HepG2 (cell line): ENCODE data around the gene RPS6KA2. TPM values are rescaled to one million over a fixed set of nuclear protein-coding genes. Genes with fewer than 3 reads are reported as not detected.
A peak's percentile ranks its signal among the peaks of the same experiment; 100 is the strongest.

Source experiments
- ATAC-seq: fragments of 200-7000 bp; cut with Tn5 transposase; 3 replicates; pipeline ENCODE4 v1.9.1; 2020; ENCODE audit warnings: mild to moderate bottlenecking, moderate library complexity
- BruUV-seq: library from RNA; stranded (reverse); fragments of 400-500 nt; replicated peaks from 2 replicates; lab custom pipeline; 2021; lab: Mats Ljungman, UMichigan
- CTCF ChIA-PET: fragments of 300-600 bp; formaldehyde crosslinking; extraction: SDS; loops from one replicate; lab custom pipeline; 2021; ENCODE audit warnings: low total read pairs, inconsistent platforms, low intra/inter-chr PET ratio; lab: Yijun Ruan, JAX
- POLR2A ChIA-PET: fragments of 350-600 bp; sonication (Branson Sonifier 250); formaldehyde crosslinking; loops from one replicate; lab custom pipeline; 2020; ENCODE audit warnings: antibody characterized with exemption, inconsistent platforms; lab: Yijun Ruan, JAX
- DNase-seq: peaks from one replicate; pipeline ENCODE4 v3.0.0-alpha.2; 2015; ENCODE audit warnings: low spot score
- FAIRE-seq: peaks from 3 replicates; lab custom pipeline; 2011; peaks lifted over from hg19 to GRCh38; lab: Jason Lieb, UNC
- H2AFZ ChIP-seq: one replicate; pipeline ENCODE4 v1.6.1; 2011; ENCODE audit warnings: low read length, inconsistent platforms
- H3K27ac ChIP-seq: fragments of 300-600 bp; 3 replicates; pipeline ENCODE4 v1.8.0; 2011; ENCODE audit warnings: mixed run types, mild to moderate bottlenecking, mixed read lengths, low read length, inconsistent platforms; ENCODE audit not compliant: insufficient read depth; ENCODE audit errors: extremely low read length
- H3K27me3 ChIP-seq, 2 experiments: fragments of 200-600 bp in 1 of 2; 2 replicates in 1 of 2; 3 replicates in 1 of 2; pipeline versions ENCODE4 v1.6.0 to v1.8.0; 2011; ENCODE audit warnings: low read length in 2 of 2, mild to moderate bottlenecking in 2 of 2, moderate library complexity in 2 of 2, inconsistent platforms in 1 of 2; ENCODE audit not compliant: insufficient read depth in 2 of 2, control insufficient read depth in 1 of 2
- H3K36me3 ChIP-seq, 2 experiments: fragments of 200-600 bp in 1 of 2; replicated peaks in 1 of 2; 2 replicates in 1 of 2; 3 replicates in 1 of 2; pipeline versions ENCODE4 v1.5.1 to v1.8.0; 2011; ENCODE audit warnings: low read length in 2 of 2, inconsistent platforms in 1 of 2; ENCODE audit not compliant: insufficient read depth in 2 of 2, control insufficient read depth in 1 of 2
- H3K4me1 ChIP-seq: 2 replicates; pipeline ENCODE4 v1.5.1; 2012; ENCODE audit warnings: low read length, inconsistent platforms; ENCODE audit not compliant: insufficient read depth
- H3K4me2 ChIP-seq: 2 replicates; pipeline ENCODE4 v1.6.0; 2011; ENCODE audit warnings: low read depth, low read length, inconsistent platforms
- H3K4me3 ChIP-seq, 3 experiments: fragments of 200-600 bp in 1 of 3; sonication (generic), shearing (Covaris generic) in 1 of 3; replicated peaks in 1 of 3; 2 replicates each; pipeline ENCODE4 v1.5.1; 2011 to 2016; ENCODE audit warnings: low read length in 3 of 3, inconsistent platforms in 2 of 3, low read depth in 2 of 3, mild to moderate bottlenecking in 2 of 3, control low read depth in 1 of 3, mixed read lengths in 1 of 3; ENCODE audit not compliant: insufficient read depth in 1 of 3
- H3K79me2 ChIP-seq: one replicate; pipeline ENCODE4 v1.6.1; 2011; ENCODE audit warnings: low read length, inconsistent platforms; ENCODE audit not compliant: insufficient read depth
- H3K9ac ChIP-seq: 2 replicates; pipeline ENCODE4 v1.6.0; 2011; ENCODE audit warnings: mild to moderate bottlenecking, low read depth, low read length, inconsistent platforms; ENCODE audit not compliant: insufficient read depth
- H3K9me3 ChIP-seq: 2 replicates; pipeline ENCODE4 v1.5.1; 2012; ENCODE audit warnings: mild to moderate bottlenecking, low read length
- H4K20me1 ChIP-seq: 2 replicates; pipeline ENCODE4 v1.6.0; 2011; ENCODE audit warnings: inconsistent platforms, mild to moderate bottlenecking, low read length, moderate library complexity; ENCODE audit not compliant: insufficient read depth
- DMAP1 ChIP-seq: IDR thresholded peaks from 2 replicates; pipeline ENCODE4 v1.6.1; 2016
- REXO4 ChIP-seq: sonication (generic); formaldehyde crosslinking; IDR thresholded peaks from 2 replicates; pipeline ENCODE4 v1.8.0; 2022; ENCODE audit warnings: missing genetic modification reagents, mild to moderate bottlenecking, borderline replicate concordance
- TBP ChIP-seq: sonication (generic); formaldehyde crosslinking; IDR thresholded peaks from 2 replicates; pipeline ENCODE4 v1.5.0; 2020; ENCODE audit warnings: missing genetic modification reagents
- ZNF318 ChIP-seq: sonication (generic); formaldehyde crosslinking; IDR thresholded peaks from 2 replicates; pipeline ENCODE4 v1.4.0; 2020; ENCODE audit warnings: mild to moderate bottlenecking, missing genetic modification reagents
- ZNF644 ChIP-seq: IDR thresholded peaks from 2 replicates; pipeline ENCODE4 v1.6.1; 2016; ENCODE audit warnings: low read depth
- WGBS: methylation state at CpG from one replicate; pipeline ENCODE4 v1.1.6; 2017; ENCODE audit warnings: low lambda C conversion rate; 5-methylcytosine and 5-hydroxymethylcytosine counted together
- in situ Hi-C: cut with HindIII; loops from 2 replicates; pipeline ENCODE4 v1.10.0; 2017; ENCODE audit warnings: low pct_unique_long_range_greater_than_20kb; ENCODE audit not compliant: extremely low pct_ligation_motif_present
- intact Hi-C: fragments of 100-400 bp; cut with micrococcal nuclease; formaldehyde crosslinking; loops from one replicate; pipeline ENCODE4 v1.10.0; 2022; ENCODE audit not compliant: unreplicated experiment
- polyA plus RNA-seq, 8 experiments: library from polyadenylated mRNA; depleted of rRNA in 3 of 8; stranded (reverse) in 7 of 8; unstranded in 1 of 8; fragments of >200 nt; fragmentation: Illumina TruSeq in 4 of 8; extraction: Trizol in 4 of 8; gene quantifications; 2 replicates each; pipeline versions ENCODE4 v1.2.1 to v1.2.3, GENCODE V29; 2011 to 2016; ENCODE audit warnings: low read depth in 4 of 8, missing spikeins in 1 of 8, mixed read lengths in 1 of 8; ENCODE audit not compliant: insufficient read depth in 1 of 8
- total RNA-seq, 5 experiments: library from RNA; depleted of rRNA; stranded (reverse); fragments of >200 nt; fragmentation: Illumina TruSeq; extraction: Trizol; gene quantifications; 2 replicates each; pipeline ENCODE4 v1.2.3, GENCODE V29; 2016; ENCODE audit warnings: low read depth in 1 of 5

Gene RPS6KA2
- total and polyA plus RNA-seq, 2 of the 13 experiments (the other 11 are each of a cell fraction or from before 2014, with no cell fraction given) = 0.22 to 0.38 TPM

- TF ChIP-seq ZNF318 (CRISPR knock-in tag) (no peak), TBP (CRISPR knock-in tag) (no peak)
- TF ChIP-seq, all 625 proteins: peak for 0
Observed at GRCh38 chr6:166569206-166569605, 57.8 kb downstream of the RPS6KA2 start (continued).

GRCh38 chr6:166567813-166568212 lies 59.2 kb downstream of the RPS6KA2 start:
- FAIRE-seq (no peak), ATAC-seq (peak; percentile 52), DNase-seq (no peak)
- Histone ChIP-seq H3K4me3 (no peak overlapping the region), H3K4me2 (no peak overlapping the region), H3K27me3 (peaks cover 12 to 74% of the 10 kb centered on the region in 2 experiments; a peak in 3 of 5 replicates), H3K9ac (no peak overlapping the region), H4K20me1 (no peaks in the 10 kb centered on the region; the same call in 1 of the 2 replicates), H3K27ac (no peak overlapping the region), H3K9me3 (no peaks in the 10 kb centered on the region), H3K4me1 (no peaks in the 10 kb centered on the region), H3K36me3 (no peaks in the 10 kb centered on the region), H2AFZ (no peak overlapping the region), H3K79me2 (no peaks in the 10 kb centered on the region)
- intact Hi-C loops (no loop called here), in situ Hi-C loops (no loop called here)
- TF ChIP-seq DMAP1 (CRISPR knock-in tag) (no peak), REXO4 (CRISPR knock-in tag) (no peak), ZNF644 (CRISPR knock-in tag) (no peak)
- POLR2A ChIA-PET = no interaction called here
- 10% methylated on average over 7 of the region's 8 CpGs for WGBS
- BruUV-seq = no TSS peak
- CTCF ChIA-PET = no interaction called here
